Upper lobe of right lung (tissue), 1 donor: ENCODE results near the gene NBEA. TPM values are rescaled to one million over a fixed set of nuclear protein-coding genes. Genes with fewer than 3 reads are reported as not detected.

Source experiments
- ATAC-seq: fragments of 200-7000 bp; cut with Tn5 transposase; one replicate; pipeline ENCODE4 v1.9.1; 2020; ENCODE audit warnings: mild to moderate bottlenecking, moderate library complexity
- DNase-seq: peaks from one replicate; pipeline ENCODE4 v3.0.0-alpha.2; 2020
- H3K27ac ChIP-seq: fragments of 200-600 bp; one replicate; pipeline ENCODE4 v1.8.0; 2022
- H3K27me3 ChIP-seq: fragments of 200-600 bp; one replicate; pipeline ENCODE4 v1.8.0; 2022; ENCODE audit warnings: mild to moderate bottlenecking
- H3K36me3 ChIP-seq: fragments of 200-600 bp; one replicate; pipeline ENCODE4 v1.8.0; 2022
- H3K4me1 ChIP-seq: fragments of 200-600 bp; one replicate; pipeline ENCODE4 v1.8.0; 2022
- H3K4me3 ChIP-seq: fragments of 200-600 bp; one replicate; pipeline ENCODE4 v1.8.0; 2022; ENCODE audit warnings: mild to moderate bottlenecking
- H3K9me3 ChIP-seq: fragments of 200-600 bp; one replicate; pipeline ENCODE4 v1.8.0; 2022
- CTCF ChIP-seq: fragments of 200-600 bp; IDR thresholded peaks from one replicate; pipeline ENCODE4 v1.8.0; 2022; ENCODE audit warnings: antibody characterized with exemption
- intact Hi-C: fragments of 100-400 bp; cut with DNase I; formaldehyde crosslinking; loops from one replicate; pipeline ENCODE4 v1.11.0; 2022
- total RNA-seq: library from RNA; stranded (reverse); fragmentation: NEBNext Ultra II Directional; extraction: Animal tissue kit (Norgen Biotek cat#: 25700); gene quantifications from one replicate; pipeline ENCODE4 v1.2.1, GENCODE V29; 2021
- donor health status: DM: no; HTN: yes; CAD: no; lungs with severe emphysema.

The NBEA gene
- total RNA-seq, 1 donor from 2014 or later = 5.6 TPM

- ATAC-seq (no peak), DNase-seq (no peak)
- H3K9me3 ChIP-seq = no peaks in the 10 kb centered on the region
- no peak overlapping the region for H3K27ac ChIP-seq
- intact Hi-C loops = loop anchor here (5.0 kb wide), 1 partner anchor 409 kb away; no protein-coding TSS in a partner anchor
- no peak for TF ChIP-seq CTCF
- H3K27me3 ChIP-seq = no peaks in the 10 kb centered on the region
- no peaks in the 10 kb centered on the region for H3K36me3 ChIP-seq
- no peak overlapping the region for H3K4me3 ChIP-seq
- no peaks in the 10 kb centered on the region for H3K4me1 ChIP-seq
Observed at GRCh38 chr13:34931572-34931971, 10.5 kb upstream of the NBEA start.

- ATAC-seq (no peak), DNase-seq (no peak)
- intact Hi-C loops = loop anchor here (5.0 kb wide), 1 partner anchor 411 kb away; no protein-coding TSS in a partner anchor
- Histone ChIP-seq H3K4me3 (no peak overlapping the region), H3K27ac (no peak overlapping the region), H3K9me3 (no peaks in the 10 kb centered on the region), H3K4me1 (no peaks in the 10 kb centered on the region), H3K27me3 (no peaks in the 10 kb centered on the region), H3K36me3 (no peaks in the 10 kb centered on the region)
- no peak for TF ChIP-seq CTCF
Observed at GRCh38 chr13:34933349-34933748, 8.7 kb upstream of the NBEA start.

GRCh38 chr13:34933786-34934185 is 8.3 kb upstream of the NBEA start:
- H3K4me3 ChIP-seq = no peak overlapping the region
- intact Hi-C loops = loop anchor here (5.0 kb wide), 1 partner anchor 411 kb away; no protein-coding TSS in a partner anchor
- no peak for ATAC-seq
- H3K27ac ChIP-seq = no peak overlapping the region
- no peaks in the 10 kb centered on the region for H3K9me3 ChIP-seq
- H3K27me3 ChIP-seq = no peaks in the 10 kb centered on the region
- TF ChIP-seq CTCF = no peak
- no peaks in the 10 kb centered on the region for H3K4me1 ChIP-seq
- DNase-seq = no peak
- H3K36me3 ChIP-seq = no peaks in the 10 kb centered on the region

GRCh38 chr13:34935841-34936240 is 6.2 kb upstream of the NBEA start:
- Histone ChIP-seq H3K4me1 (no peaks in the 10 kb centered on the region), H3K9me3 (no peaks in the 10 kb centered on the region), H3K36me3 (no peaks in the 10 kb centered on the region), H3K27ac (no peak overlapping the region), H3K4me3 (no peak overlapping the region), H3K27me3 (no peaks in the 10 kb centered on the region)
- TF ChIP-seq CTCF = no peak
- DNase-seq = no peak
- ATAC-seq = no peak
- intact Hi-C loops = no loop called here

GRCh38 chr13:34939771-34940170 is 2.3 kb upstream of the NBEA start:
- peaks cover 12% of the 10 kb centered on the region for H3K27me3 ChIP-seq
- peaks cover 7% of the 10 kb centered on the region for H3K4me1 ChIP-seq
- no peak for ATAC-seq
- H3K4me3 ChIP-seq = no peak overlapping the region
- no peaks in the 10 kb centered on the region for H3K36me3 ChIP-seq
- no peak for DNase-seq
- no peak for TF ChIP-seq CTCF
- no peak overlapping the region for H3K27ac ChIP-seq
- intact Hi-C loops = no loop called here
- H3K9me3 ChIP-seq = no peaks in the 10 kb centered on the region

- no peaks in the 10 kb centered on the region for H3K36me3 ChIP-seq
- no peak for ATAC-seq
- H3K27ac ChIP-seq = no peak overlapping the region
- H3K4me3 ChIP-seq = peak overlapping the region; percentile 79
- H3K27me3 ChIP-seq = peaks cover 14% of the 10 kb centered on the region
- no peaks in the 10 kb centered on the region for H3K9me3 ChIP-seq
- H3K4me1 ChIP-seq = peaks cover 7% of the 10 kb centered on the region
- intact Hi-C loops = no loop called here
- TF ChIP-seq CTCF = no peak
- no peak for DNase-seq
Observed at GRCh38 chr13:34941436-34941834, 635 bp upstream of the NBEA start.
